Liver (tissue), 9 donors: ENCODE results near the gene ARHGAP28. TPM values are rescaled to one million over a fixed set of nuclear protein-coding genes. Genes with fewer than 3 reads are reported as not detected.

Experiments used
- DNase-seq: peaks from one replicate; pipeline ENCODE4 v3.0.0-alpha.2; 2017; ENCODE audit warnings: low spot score
- H3K27ac ChIP-seq, 2 donors: one replicate each; pipeline ENCODE4 v1.7.0; 2013; ENCODE audit warnings: inconsistent platforms in 2 of 2, low read length in 2 of 2, control low read depth in 1 of 2, low read depth in 1 of 2, mild to moderate bottlenecking in 1 of 2
- H3K27me3 ChIP-seq, 4 donors: one replicate each; pipeline versions ENCODE4 v1.6.1 to v1.7.0; 2013; ENCODE audit warnings: low read length in 3 of 4, inconsistent platforms in 1 of 4, mild to moderate bottlenecking in 1 of 4, moderate library complexity in 1 of 4; ENCODE audit not compliant: control insufficient read depth in 4 of 4, insufficient read depth in 4 of 4
- H3K36me3 ChIP-seq, 4 donors: one replicate each; pipeline versions ENCODE4 v1.6.1 to v1.7.0; 2013; ENCODE audit warnings: low read length in 3 of 4, mild to moderate bottlenecking in 3 of 4, low read depth in 1 of 4, moderate library complexity in 1 of 4; ENCODE audit not compliant: control insufficient read depth in 4 of 4, insufficient read depth in 3 of 4
- H3K4me1 ChIP-seq, 4 donors: one replicate each; pipeline versions ENCODE4 v1.6.1 to v1.7.0; 2013; ENCODE audit warnings: low read length in 3 of 4, mild to moderate bottlenecking in 3 of 4, moderate library complexity in 1 of 4; ENCODE audit not compliant: control insufficient read depth in 4 of 4, insufficient read depth in 4 of 4
- H3K4me3 ChIP-seq, 3 donors: one replicate each; pipeline versions ENCODE4 v1.6.1 to v1.7.0; 2013; ENCODE audit warnings: low read length in 3 of 3, control low read depth in 1 of 3, low read depth in 1 of 3, mild to moderate bottlenecking in 1 of 3
- H3K9ac ChIP-seq, 2 donors: one replicate each; pipeline ENCODE4 v1.7.0; 2013; ENCODE audit warnings: low read length in 2 of 2, mild to moderate bottlenecking in 2 of 2, moderate library complexity in 2 of 2, control low read depth in 1 of 2, low read depth in 1 of 2
- H3K9me3 ChIP-seq, 4 donors: one replicate each; pipeline versions ENCODE4 v1.6.1 to v1.7.0; 2013; ENCODE audit warnings: low read length in 3 of 4; ENCODE audit not compliant: control insufficient read depth in 4 of 4
- CTCF ChIP-seq: fragments of 150-350 bp; IDR thresholded peaks from 2 replicates; pipeline ENCODE4 v1.5.1; 2017; ENCODE audit warnings: improper control_type of control experiment, low read depth, low read length; ENCODE audit not compliant: missing input control
- FOXA1 ChIP-seq: IDR thresholded peaks from 2 replicates; pipeline ENCODE4 v1.6.1; 2016; ENCODE audit warnings: antibody characterized with exemption
- HNF4A ChIP-seq, 2 donors: conservative IDR thresholded peaks; 2 replicates each; pipeline ENCODE4 v1.6.1; 2016; ENCODE audit warnings: antibody characterized with exemption in 2 of 2, mild to moderate bottlenecking in 2 of 2
- HNF4G ChIP-seq: IDR thresholded peaks from 2 replicates; pipeline ENCODE4 v1.6.1; 2016; ENCODE audit warnings: antibody characterized with exemption
- JUND ChIP-seq, 2 donors: IDR thresholded peaks; 2 replicates each; pipeline ENCODE4 v1.6.1; 2016; ENCODE audit warnings: antibody characterized with exemption in 2 of 2
- NR2F2 ChIP-seq: IDR thresholded peaks from 2 replicates; pipeline ENCODE4 v1.6.1; 2016; ENCODE audit warnings: antibody characterized with exemption
- RXRA ChIP-seq, 2 donors: IDR thresholded peaks; 2 replicates each; pipeline ENCODE4 v1.6.1; 2017 to 2018; ENCODE audit warnings: antibody characterized with exemption in 2 of 2, mild to moderate bottlenecking in 1 of 2
- SP1 ChIP-seq: IDR thresholded peaks from 2 replicates; pipeline ENCODE4 v1.6.1; 2018; ENCODE audit warnings: antibody characterized with exemption, mild to moderate bottlenecking
- TAF1 ChIP-seq: conservative IDR thresholded peaks from 2 replicates; pipeline ENCODE4 v1.6.1; 2016; ENCODE audit warnings: antibody characterized with exemption, mild to moderate bottlenecking
- YY1 ChIP-seq: IDR thresholded peaks from 2 replicates; pipeline ENCODE4 v1.6.1; 2016; ENCODE audit warnings: antibody characterized with exemption, mild to moderate bottlenecking
- ZBTB33 ChIP-seq: IDR thresholded peaks from 2 replicates; pipeline ENCODE4 v1.6.1; 2016; ENCODE audit warnings: antibody characterized with exemption
- WGBS: extraction: QIAGEN DNeasy Blood & Tissue Kit; methylation state at CpG from one replicate; pipeline ENCODE4 v1.1.7; 2013; 5-methylcytosine and 5-hydroxymethylcytosine counted together
- polyA plus RNA-seq, 2 donors: library from polyadenylated mRNA; stranded (reverse) in 1 of 2; unstranded in 1 of 2; fragments of 200-250 nt in 1 of 2; fragments of >200 nt in 1 of 2; fragmentation: Nextera tagmentation in 1 of 2; extraction: Ambion mirVana in 1 of 2; gene quantifications; one replicate each; pipeline versions ENCODE4 v1.2.1 to v1.2.3, GENCODE V29; 2013 to 2015
- total RNA-seq, 2 donors: library from RNA; depleted of rRNA; stranded (reverse); fragments of >200 nt; gene quantifications; one replicate each; pipeline ENCODE4 v1.2.3, GENCODE V29; 2014
- TF ChIP-seq, protein P1 (sequence below): IDR thresholded peaks from 2 replicates; pipeline ENCODE4 v1.6.1; 2016; ENCODE audit warnings: antibody characterized with exemption
- TF ChIP-seq, protein P2 (sequence below): IDR thresholded peaks from 2 replicates; pipeline ENCODE4 v1.6.1; 2016; ENCODE audit warnings: antibody characterized with exemption, mild to moderate bottlenecking
- donor health status: healthy.
- donor health status: healthy.
- donor health status: healthy.
- donor health status: healthy.
- donor health status: healthy.

ARHGAP28 gene
- total and polyA plus RNA-seq, 4 donors = 0.14 to 2.1 (median 0.69) TPM

- TF ChIP-seq CTCF (no peak), HNF4A (conservative IDR thresholded peaks at IDR 0.05) (no peak), SP1 (no peak), YY1 (no peak), TAF1 (no peak), RXRA (IDR thresholded peaks at IDR 0.05) (no peak), ZBTB33 (no peak)
Measured at GRCh38 chr18:6871566-6871965, 142.1 kb downstream of the ARHGAP28 start (continued).

GRCh38 chr18:6873040-6873751 is 143.7 kb downstream of the ARHGAP28 start:
- Histone ChIP-seq H3K4me1 (no peaks in the 10 kb centered on the region), H3K9ac (no peak overlapping the region), H3K9me3 (no peaks in the 10 kb centered on the region), H3K27me3 (peaks cover 0 to 4% (median 2%) of the 10 kb centered on the region in 4 donors), H3K4me3 (no peak overlapping the region), H3K27ac (no peak overlapping the region), H3K36me3 (no peaks in the 10 kb centered on the region)
- no peak for DNase-seq
- no peak for TF ChIP-seq SP1
- TF ChIP-seq CTCF = no peak
- no peak for TF ChIP-seq TAF1
- TF ChIP-seq, protein P1, sequence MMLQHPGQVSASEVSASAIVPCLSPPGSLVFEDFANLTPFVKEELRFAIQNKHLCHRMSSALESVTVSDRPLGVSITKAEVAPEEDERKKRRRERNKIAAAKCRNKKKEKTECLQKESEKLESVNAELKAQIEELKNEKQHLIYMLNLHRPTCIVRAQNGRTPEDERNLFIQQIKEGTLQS = no peak
- no peak for TF ChIP-seq FOXA1
- WGBS = 81% methylated on average over 6 of the region's 6 CpGs

GRCh38 chr18:6874315-6874714 is 144.8 kb downstream of the ARHGAP28 start:
- H3K27me3 ChIP-seq = peaks cover 0 to 4% (median 2%) of the 10 kb centered on the region in 4 donors
- 59% methylated on average over 1 of the region's 1 CpG for WGBS
- no peak overlapping the region for H3K4me3 ChIP-seq
- no peaks in the 10 kb centered on the region for H3K4me1 ChIP-seq
- no peak for DNase-seq
- no peaks in the 10 kb centered on the region for H3K36me3 ChIP-seq
- no peak overlapping the region for H3K27ac ChIP-seq
- H3K9ac ChIP-seq = no peak overlapping the region
- no peaks in the 10 kb centered on the region for H3K9me3 ChIP-seq
- no peak for TF ChIP-seq JUND (IDR thresholded peaks at IDR 0.05)
- TF ChIP-seq HNF4G = no peak
- TF ChIP-seq NR2F2 = no peak
- no peak for TF ChIP-seq TAF1
- no peak for TF ChIP-seq CTCF
- TF ChIP-seq SP1 = no peak
- TF ChIP-seq, protein P1 = no peak
- TF ChIP-seq, protein P2, sequence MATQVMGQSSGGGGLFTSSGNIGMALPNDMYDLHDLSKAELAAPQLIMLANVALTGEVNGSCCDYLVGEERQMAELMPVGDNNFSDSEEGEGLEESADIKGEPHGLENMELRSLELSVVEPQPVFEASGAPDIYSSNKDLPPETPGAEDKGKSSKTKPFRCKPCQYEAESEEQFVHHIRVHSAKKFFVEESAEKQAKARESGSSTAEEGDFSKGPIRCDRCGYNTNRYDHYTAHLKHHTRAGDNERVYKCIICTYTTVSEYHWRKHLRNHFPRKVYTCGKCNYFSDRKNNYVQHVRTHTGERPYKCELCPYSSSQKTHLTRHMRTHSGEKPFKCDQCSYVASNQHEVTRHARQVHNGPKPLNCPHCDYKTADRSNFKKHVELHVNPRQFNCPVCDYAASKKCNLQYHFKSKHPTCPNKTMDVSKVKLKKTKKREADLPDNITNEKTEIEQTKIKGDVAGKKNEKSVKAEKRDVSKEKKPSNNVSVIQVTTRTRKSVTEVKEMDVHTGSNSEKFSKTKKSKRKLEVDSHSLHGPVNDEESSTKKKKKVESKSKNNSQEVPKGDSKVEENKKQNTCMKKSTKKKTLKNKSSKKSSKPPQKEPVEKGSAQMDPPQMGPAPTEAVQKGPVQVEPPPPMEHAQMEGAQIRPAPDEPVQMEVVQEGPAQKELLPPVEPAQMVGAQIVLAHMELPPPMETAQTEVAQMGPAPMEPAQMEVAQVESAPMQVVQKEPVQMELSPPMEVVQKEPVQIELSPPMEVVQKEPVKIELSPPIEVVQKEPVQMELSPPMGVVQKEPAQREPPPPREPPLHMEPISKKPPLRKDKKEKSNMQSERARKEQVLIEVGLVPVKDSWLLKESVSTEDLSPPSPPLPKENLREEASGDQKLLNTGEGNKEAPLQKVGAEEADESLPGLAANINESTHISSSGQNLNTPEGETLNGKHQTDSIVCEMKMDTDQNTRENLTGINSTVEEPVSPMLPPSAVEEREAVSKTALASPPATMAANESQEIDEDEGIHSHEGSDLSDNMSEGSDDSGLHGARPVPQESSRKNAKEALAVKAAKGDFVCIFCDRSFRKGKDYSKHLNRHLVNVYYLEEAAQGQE = no peak
- TF ChIP-seq ZBTB33 = no peak
- TF ChIP-seq HNF4A (conservative IDR thresholded peaks at IDR 0.05) = no peak
